NCI-H128 (cell line): ENCODE measurements around the gene RAB32.
"Not testable (repeated sequence)": the region's sequence is repeated elsewhere in the genome, so short reads cannot be mapped to it uniquely, and the experiment has no call there.

Experiments
- DNase-seq: peaks from one replicate; lab custom pipeline; 2025; ENCODE audit not compliant: unreplicated experiment; lab: John Stamatoyannopoulos, UW

RAB32 gene

DNA sequence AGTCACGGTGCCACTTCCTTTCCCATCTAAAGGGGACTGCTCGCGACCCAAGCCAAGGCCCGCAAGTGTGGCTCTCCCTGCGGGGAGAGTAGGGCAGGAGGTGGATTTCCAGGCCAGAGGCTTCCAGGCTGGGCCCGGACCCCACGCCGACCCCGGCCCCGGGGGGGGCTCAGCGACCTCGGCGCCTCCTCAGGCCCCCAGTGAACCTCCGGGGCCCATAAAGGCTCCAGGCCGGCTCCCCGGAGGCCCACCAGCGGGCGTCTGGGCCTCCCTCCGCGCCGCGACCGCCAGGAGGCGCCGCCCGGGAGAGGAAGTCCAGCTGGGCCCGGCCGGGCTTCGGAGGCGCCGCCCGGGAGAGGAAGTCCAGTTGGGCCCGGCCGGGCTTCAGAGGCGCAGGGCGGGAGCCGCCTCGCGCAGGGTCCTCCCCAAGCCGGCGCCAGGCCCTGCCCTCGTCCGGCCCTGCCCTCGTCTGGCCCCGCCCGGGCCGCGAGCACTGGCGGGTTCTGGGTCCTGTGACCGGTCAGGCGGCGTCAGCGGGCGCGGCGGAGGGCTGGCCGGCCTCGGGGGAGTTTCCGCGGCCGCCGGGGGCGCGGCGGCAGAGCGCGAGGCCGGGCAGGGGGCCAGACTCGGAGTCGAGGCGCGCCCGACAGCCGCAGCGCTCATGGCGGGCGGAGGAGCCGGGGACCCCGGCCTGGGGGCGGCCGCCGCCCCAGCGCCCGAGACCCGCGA, at the start of gene RAB32:
RAB32 (plus strand) TSS at position 623 of the 729 bp plus-strand sequence; CDS start at position 662, 39 bp downstream.
- DNase-seq = no peak

DNA sequence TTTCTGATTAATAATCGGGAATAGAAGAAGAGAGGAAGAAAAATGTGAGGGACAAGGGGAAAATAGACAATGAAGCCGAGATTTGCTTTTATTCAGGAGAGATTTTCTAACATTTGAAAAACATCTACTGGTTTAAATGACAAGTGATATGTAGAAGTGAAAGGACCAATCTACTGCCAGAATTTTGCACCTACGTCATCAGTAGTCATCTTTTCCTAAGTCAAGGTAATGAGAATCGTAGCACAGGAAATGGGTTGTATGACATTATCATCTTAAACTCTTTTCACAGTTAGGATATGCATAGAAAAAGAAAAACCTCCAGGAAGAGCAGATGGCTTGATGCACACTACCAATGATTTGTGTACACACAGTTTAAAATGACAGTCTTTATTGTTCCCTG, 45.3 kb upstream of the RAB32 start:
- DNase-seq = no peak

DNA sequence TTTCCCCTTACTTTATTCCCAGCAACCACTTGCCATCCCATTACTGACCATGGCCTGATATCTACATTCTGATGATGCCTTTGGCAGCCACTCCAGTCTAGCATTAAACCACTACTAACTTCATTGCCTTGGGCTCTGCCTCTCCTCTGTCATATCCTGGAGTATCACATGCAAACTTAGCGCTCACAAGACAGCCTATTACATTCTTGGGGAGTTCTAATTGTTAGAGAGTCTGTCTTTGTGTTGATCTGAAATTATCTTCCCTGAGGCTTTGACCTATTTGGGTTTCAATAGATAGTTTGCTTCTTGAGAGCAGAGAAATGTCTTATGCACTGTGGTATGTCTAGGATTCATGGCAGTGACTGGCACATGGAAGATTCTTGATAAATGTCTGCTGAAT, 40.5 kb upstream of the RAB32 start:
- DNase-seq = no peak

DNA sequence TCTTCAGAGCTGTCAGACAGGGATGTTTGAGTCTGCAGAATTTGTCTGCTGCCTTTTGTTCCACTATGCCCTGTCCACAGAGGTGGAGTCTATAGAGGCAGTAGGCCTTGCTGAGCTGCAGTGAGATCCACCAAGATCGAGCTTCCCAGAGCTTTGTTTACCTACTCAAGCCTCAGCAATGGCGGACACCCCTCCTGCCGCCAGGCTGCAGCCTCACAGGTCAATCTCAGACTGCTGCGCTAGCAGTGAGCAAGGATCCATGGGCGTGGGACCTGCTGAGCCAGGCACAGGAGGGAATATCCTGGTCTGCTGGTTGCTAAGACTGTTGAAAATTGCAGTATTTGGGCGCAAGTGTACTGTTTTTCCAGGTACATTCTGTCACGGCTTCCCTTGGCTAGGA, 28.4 kb upstream of the RAB32 start:
- DNase-seq = no peak

DNA sequence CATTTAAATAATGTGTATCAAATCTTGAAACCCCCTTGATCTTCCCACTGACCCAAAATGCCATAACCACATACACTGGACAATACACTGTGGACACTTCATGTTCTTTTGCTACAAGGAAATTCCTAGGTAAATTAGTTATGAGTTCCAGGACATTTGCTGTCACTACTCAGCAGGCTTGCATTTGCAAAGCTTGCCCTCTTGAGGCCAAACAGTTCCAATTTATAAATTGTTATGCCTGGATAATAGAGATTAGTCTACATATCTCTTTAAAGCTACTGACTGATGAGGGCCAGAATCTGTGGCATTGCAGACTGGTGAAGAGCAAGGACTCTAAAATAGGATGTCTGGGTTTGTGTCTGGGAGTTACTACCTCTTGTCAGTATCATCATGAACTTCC, 17.4 kb upstream of the RAB32 start:
- DNase-seq = no peak

DNA sequence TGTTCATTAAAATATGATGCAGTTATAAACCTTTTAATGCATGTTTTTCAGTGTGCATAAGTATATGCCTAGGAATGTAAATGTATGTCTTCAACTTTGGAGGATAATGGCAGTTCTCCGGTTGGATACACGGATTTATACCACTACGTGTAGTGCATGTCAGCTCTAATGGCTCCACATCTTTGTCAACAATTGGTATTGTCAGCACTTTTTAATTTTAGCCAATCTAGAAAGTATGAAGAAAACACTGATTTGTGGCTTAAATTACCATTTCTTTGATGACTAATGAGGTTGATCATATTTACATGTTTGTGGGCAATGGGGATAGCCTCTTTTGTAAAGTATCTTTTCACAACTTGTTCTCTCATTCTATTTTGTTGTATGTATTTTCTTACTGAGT, 10.9 kb upstream of the RAB32 start:
- no peak for DNase-seq

DNA sequence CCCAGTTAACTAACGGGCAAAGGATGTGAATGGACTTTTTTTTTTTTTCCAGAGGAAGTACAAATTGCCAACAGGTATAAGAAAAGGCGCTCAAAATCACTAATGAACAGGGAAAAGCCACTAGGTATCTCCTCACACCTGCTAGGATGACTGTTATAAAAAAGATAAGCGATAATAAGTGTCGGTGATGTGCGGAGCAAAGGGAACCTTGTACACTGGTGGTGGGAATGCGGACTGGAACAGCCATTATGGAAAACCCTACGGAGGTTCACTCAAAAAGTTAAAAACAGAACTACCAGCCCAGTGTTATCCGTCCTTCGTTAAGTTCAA, 787 bp upstream of the RAB32 start:
- DNase-seq = no peak

DNA sequence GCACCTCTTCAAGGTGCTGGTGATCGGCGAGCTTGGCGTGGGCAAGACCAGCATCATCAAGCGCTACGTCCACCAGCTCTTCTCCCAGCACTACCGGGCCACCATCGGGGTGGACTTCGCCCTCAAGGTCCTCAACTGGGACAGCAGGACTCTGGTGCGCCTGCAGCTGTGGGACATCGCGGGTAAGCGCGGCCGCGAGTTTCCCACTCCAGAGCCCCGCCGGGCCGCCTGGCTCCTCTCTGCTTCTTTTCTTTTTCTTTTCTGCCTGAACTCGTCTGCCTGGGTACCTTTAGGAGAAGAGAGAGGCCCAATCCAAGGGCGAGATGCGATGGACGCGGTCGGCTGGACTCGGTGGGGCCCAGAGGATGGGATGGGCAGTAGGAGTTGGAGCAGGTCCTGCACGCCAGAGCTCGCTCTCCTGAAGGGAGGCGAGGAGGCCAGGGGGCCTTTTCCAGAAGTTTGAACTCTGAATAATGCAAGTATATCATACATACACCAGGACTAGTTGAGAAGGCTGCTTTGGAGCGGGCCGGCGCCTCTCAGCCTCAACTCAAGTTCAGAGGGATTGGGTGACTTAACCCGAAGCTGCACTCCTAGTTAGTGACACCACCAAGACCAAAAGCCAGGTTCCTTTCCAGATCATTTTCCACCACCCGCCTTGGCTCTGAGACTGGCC, 445 bp downstream of the RAB32 start:
- no peak for DNase-seq

DNA sequence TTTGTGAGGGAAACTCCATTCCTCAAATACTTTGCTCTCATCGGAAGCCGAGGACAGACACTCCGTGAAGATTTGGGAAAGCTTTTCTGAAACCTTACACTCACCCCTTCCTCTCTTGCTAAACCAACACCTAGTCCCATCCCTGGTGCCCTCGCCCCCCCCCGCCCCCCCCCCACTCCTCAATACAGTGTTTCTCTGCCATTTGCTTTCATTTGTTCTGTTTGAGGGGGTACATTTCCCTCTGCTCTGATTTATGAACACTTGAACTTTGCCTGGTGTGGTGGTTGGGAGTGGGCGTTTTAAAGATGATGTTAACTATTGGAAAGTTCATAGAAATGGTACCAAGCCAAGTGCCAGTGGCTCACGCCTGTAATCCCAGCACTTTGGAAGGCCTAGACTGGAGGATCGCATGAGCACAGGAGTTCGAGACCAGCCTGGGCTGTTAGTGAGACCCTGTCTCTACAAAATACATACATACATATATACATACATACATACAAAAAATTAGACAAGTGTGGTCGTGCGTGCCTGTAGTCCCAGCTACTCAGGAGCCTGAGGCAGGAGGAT, 1.1 kb downstream of the RAB32 start:
- no peak for DNase-seq

DNA sequence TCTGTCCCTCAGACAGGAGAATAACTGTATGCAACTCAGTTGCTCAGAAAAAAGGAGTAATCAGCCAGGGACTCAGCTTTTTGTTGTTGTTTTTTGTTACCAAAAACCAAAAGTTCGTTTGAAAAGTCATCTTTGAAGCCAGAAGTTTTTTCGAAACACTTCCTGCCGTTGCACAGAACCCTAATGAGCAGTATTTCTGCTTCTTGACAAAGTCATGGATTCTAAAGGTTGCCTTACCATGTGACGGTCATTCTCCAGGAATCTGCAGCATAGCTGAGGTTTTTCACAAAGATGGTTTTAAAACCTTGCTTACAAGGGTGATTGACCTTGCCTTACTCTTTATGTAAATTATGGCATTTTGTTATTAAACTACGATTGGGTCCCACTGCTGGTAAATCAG, 1.9 kb downstream of the RAB32 start:
- DNase-seq = no peak

DNA sequence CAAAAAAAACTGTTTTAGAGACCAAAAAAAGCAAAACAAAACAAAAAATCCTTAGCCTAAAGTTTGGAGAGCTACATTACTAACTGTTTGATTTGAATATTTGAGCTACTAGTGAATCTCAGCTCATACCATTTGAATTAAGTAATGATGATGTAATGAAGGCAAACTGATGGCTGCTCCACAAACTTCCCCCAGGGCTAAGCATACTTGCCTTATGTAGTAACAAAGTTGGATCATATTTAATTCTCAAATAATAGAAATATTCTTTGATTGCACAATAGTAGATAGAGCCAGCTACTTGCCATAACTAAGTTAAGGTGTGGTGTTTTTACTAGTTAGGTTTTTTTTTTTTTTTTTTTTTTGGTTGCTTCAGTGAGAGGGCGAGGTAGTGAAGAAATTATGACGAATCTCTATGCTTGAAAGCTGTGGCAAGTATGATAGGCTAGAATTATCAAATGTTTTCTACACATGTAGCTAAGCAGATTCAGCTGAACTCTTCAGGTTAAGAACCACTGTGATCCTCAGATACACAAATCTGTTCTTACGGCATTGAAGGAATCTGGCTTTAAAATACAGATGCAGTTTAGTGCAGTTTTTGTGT, 2.9 kb downstream of the RAB32 start:
- no peak for DNase-seq

DNA sequence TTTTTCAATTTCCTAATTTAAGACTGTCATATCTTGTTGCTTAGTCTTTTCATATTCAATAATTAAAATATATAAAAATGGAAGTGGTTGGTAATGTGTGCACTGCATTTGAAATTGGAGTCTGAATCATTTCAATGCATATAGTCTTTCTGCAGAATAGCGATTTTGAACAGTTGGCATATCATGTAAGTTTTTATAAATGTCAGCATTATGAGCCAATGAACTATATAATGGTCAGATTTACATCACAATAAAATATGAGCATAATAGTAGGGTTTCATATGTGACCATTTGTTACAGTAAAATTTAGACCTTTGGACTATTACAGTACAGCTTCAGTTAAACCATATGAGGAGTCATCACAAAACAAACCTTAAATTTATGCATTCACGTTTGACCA, 4.3 kb downstream of the RAB32 start:
- no peak for DNase-seq

DNA sequence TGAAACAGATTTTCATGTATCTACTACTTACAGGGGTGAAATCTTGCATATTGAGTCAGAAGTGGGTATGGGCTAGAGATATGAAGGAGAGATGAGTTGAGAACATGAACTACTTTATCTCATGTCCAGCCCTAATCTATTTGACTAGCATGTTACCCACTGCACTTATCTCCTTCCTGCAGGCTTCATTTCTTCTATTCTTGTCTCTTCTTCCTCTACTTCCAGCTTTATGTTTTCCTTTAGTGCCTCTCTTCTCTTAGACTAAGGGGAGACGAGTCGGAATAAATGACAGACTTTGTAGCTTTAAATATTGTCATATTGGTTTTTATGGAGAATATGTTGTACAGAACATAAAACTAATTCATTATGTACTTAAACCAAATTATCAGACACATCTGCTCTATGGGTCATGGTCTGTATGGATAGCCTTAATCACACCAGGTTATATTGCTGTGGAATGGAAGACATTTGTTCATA, 5.3 kb downstream of the RAB32 start:
- no peak for DNase-seq

DNA sequence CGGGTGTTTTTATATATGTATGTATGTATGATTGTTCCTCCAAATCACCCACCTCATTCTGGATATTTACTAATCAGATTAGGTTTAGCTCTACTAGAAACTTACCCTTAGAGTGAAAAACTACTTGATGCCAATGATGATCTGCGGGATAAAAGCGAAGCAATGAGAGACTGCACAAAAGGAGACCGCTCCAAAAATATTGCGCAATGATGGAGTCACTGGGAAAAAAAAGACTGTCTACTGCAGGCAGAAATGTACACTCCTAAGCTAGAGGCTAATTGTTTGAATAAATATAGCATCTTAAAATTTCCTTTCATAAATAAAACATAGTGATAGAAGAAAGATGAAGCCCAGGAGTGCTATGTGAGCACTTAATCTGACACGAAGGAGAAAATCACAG, 7.3 kb downstream of the RAB32 start:
- DNase-seq = no peak

DNA sequence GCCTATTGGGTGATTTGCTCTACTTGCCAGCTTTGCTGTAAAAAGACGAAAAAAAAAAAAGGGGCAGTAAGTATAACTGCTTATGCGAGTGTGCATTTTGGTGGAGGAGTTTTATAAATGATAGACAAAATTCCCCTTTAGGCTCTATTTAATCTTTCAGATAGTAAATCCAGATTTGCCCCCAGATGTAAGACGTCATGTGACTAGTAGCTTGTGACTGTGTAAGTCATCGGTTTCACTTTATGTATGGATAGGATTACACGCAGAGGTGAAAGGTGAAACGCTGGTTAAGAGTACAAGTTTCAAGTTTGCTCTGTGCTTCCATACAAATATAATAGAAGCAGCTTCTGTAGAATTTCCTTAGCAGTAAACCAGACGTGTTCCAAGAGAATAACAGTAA, 7.9 kb downstream of the RAB32 start:
- no peak for DNase-seq

DNA sequence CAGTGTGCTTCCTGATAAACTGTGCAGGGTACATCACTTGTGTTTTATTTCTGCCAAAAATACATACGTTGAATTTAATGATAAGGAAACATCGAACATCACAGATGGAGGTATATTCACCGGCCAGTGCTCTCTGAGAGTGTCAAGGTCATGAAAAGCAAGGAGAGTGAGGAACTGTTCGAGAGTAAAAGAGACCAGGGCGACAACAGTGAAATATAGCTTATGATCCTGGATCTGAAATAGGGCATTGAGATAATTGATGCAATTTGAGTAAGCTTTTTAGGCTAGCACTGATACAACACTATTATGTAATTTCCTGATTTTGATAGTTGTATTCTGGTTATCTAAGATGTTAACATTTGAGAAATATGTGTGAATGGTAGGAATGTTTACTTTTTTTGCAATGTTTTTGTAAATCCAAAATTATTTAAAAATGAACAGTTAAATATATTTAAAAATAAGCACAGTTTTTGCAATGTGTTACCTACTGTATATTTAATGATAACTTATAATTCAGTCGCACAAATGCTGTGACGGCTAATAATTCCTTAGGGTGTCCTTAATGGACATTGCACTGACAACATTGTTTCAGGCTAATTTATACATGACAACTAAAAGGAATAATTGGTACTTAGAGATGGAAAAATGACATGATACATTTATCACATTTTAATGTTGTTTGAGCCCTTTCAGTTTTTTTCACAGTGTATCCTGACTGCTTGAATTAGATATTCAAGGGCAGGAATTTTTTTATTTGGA, 9.9 kb downstream of the RAB32 start:
- DNase-seq = no peak

DNA sequence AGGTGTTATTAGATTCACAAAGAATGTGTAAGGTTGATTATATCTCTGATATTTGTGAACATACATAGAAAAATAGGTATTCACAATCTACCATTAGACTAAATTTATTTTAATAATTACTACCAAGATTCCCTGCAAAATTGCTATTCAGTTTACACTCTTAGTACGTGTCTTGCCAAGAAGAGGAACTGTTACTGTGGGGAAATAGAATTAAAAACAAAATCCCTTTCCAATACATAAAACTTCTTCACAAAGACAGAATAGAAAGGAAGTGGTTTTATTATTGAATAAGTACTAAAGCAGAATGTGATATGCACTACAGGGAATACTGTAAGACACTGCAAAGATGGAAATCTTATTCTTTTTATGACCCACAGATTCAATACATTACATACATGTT, 17.0 kb downstream of the RAB32 start:
- no peak for DNase-seq

DNA sequence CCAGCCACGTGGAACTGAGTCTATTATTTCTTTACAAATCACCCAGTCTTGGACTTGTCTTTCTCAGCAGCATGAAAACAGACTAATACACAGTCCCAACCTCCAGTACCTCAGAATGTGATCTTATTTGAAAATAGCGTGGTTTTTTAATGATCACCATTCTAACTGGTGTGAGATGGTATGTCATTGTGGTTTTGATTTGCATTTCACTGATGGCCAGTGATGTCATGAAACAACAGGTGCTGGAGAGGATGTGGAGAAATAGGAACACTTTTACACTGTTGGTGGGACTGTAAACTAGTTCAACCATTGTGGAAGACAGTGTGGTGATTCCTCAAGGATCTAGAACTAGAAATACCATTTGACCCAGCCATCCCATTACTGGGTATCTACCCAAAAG, 23.0 kb downstream of the RAB32 start:
- not testable (repeated sequence) for DNase-seq

DNA sequence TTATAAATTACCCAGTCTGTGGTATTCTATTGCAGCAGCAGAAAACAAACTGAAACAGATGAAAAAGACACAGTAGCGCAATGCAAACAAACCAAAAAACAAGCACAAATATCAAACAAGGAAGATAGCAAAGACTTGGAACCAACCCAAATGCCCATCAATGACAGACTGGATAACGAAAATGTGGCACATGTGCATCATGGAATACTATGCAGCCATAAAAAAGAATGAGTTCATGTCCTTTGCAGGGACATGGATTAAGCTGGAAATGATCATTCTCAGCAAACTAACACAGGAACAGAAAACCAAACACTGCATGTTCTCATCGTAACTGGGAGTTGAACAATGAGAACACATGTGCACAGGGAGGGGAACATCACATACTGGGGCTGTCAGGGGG, 25.0 kb downstream of the RAB32 start:
- not testable (repeated sequence) for DNase-seq

DNA sequence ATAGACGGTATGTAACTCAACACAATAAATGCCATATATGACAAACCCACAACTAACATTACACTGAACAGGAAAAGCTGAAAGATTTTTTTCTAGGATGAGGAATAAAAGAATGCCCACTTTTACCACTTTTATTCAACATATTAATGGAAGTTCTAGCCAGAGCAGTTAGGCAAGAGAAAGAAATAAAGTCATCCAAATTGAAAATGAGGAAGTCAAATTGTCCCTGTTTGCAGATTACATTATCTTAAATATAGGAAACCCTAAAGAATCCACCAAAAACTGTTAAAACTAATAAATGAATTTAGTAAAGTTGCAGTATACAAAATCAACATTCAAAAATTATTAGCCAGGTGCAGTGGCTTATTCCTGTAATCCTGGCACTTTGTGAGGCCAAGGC, 30.6 kb downstream of the RAB32 start:
- no peak for DNase-seq

DNA sequence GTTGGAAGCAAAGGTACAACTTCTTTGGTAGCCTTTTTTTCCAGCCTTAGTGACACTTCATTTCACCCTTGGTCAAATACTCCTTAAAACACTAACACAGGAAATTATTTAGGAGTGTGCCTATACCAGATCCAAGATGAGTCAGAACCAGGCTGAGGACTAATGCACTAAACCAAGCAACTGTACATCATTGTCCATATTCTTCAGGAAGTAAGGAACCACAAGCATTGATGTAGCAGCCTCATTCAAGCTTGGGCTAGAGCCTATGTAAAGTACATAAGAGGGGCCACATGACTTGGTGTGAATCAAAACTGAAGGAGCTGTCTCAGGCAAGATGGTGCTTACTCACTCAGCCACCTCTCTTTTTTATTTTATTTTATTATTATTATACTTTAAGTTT, 34.4 kb downstream of the RAB32 start:
- no peak for DNase-seq
